ENCODE measurements around the gene RBM33.

Gene RBM33

DNA sequence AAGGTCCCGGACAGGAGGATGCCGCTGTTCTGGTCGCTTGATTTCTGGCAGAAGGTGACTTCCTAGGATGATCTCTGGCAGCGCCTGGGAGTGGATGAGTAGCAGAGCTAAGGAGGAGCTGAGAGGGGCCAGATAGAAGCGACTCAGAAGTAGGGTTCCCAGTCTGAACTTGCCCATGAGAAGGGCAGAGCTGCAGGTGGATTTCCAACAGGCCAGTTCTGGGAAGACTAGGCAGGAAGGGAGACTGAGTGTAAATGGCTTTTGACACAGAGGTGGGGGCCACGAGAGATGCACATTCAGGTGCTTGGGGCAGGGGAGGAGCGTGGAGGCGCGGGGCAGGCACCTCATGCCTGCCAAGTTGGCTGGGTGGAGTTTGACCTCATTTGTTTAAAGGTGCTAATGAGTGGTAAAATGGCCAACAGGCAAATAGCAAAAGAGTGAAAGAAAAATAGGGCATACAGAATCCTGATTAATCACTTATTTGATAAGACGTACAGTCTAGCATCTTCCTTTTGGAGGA is 109.0 kb downstream of the RBM33 start:
- Histone ChIP-seq H3K9me3 (ENCODE audit: control insufficient read depth, low read length) (peaks cover 5% of the 10 kb centered on the region), H3K27me3 (replicated peaks; ENCODE audit: control insufficient read depth, insufficient read depth, low read length) (no peaks in the 10 kb centered on the region), H3K36me3 (ENCODE audit: control insufficient read depth, insufficient read depth, low read length, severe bottlenecking) (no peaks in the 10 kb centered on the region), H3K9ac (ENCODE audit: low read length) (no peak overlapping the region), H3K4me1 (ENCODE audit: control insufficient read depth, insufficient read depth, low read length) (peaks cover 12% of the 10 kb centered on the region), H3K4me3 (ENCODE audit: low read length) (no peak overlapping the region)
- no peak for DNase-seq (ENCODE audit: low read depth)

DNA sequence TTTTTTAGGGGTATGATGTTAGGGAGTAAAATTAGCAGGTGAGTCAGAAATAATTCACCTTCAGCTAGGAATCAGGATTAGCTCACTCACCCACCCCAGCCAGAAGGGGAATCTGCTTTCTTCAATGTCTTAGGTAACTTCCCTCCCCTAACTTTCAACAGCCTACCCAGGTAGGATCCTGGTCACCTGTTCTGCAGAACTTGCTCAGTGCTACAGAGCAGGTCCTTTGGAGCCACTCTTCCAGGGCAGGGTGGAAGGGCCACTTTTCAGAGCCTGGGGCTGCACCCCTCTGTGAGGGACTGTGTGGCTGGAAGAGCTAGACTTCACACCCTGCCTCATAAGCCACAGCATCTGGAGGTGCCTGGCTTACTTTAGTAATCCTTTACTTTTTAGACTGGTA is 109.7 kb downstream of the RBM33 start:
- peaks cover 5% of the 10 kb centered on the region for H3K9me3 ChIP-seq (ENCODE audit: control insufficient read depth, low read length)
- no peak overlapping the region for H3K4me3 ChIP-seq (ENCODE audit: low read length)
- no peak for DNase-seq (ENCODE audit: low read depth)
- H3K9ac ChIP-seq (ENCODE audit: low read length), result no peak overlapping the region
- no peaks in the 10 kb centered on the region for H3K27me3 ChIP-seq (replicated peaks; ENCODE audit: control insufficient read depth, insufficient read depth, low read length)
- H3K4me1 ChIP-seq (ENCODE audit: control insufficient read depth, insufficient read depth, low read length), result peaks cover 12% of the 10 kb centered on the region
- H3K36me3 ChIP-seq (ENCODE audit: control insufficient read depth, insufficient read depth, low read length, severe bottlenecking), result no peaks in the 10 kb centered on the region

- Histone ChIP-seq H3K36me3 (ENCODE audit: control insufficient read depth, insufficient read depth, low read length, severe bottlenecking) (peaks cover 6% of the 10 kb centered on the region), H3K4me3 (ENCODE audit: low read length) (no peak overlapping the region)
- DNase-seq (ENCODE audit: low read depth), result no peak
These were observed 110.6 kb downstream of the RBM33 start for GRCh38 chr7:155755026-155755425.

GRCh38 chr7:155756322-155756721 is 111.9 kb downstream of the RBM33 start:
- peaks cover 13% of the 10 kb centered on the region for H3K4me1 ChIP-seq (ENCODE audit: control insufficient read depth, insufficient read depth, low read length)
- H3K36me3 ChIP-seq (ENCODE audit: control insufficient read depth, insufficient read depth, low read length, severe bottlenecking), result peaks cover 7% of the 10 kb centered on the region
- H3K9me3 ChIP-seq (ENCODE audit: control insufficient read depth, low read length), result peaks cover 5% of the 10 kb centered on the region
- no peaks in the 10 kb centered on the region for H3K27me3 ChIP-seq (replicated peaks; ENCODE audit: control insufficient read depth, insufficient read depth, low read length)
- no peak overlapping the region for H3K9ac ChIP-seq (ENCODE audit: low read length)
- no peak for DNase-seq (ENCODE audit: low read depth)
- no peak overlapping the region for H3K4me3 ChIP-seq (ENCODE audit: low read length)

More at GRCh38 chr7:155755026-155755425, 110.6 kb downstream of the RBM33 start:
- Histone ChIP-seq H3K9me3 (ENCODE audit: control insufficient read depth, low read length) (peaks cover 5% of the 10 kb centered on the region), H3K9ac (ENCODE audit: low read length) (no peak overlapping the region), H3K4me1 (ENCODE audit: control insufficient read depth, insufficient read depth, low read length) (peaks cover 12% of the 10 kb centered on the region), H3K27me3 (replicated peaks; ENCODE audit: control insufficient read depth, insufficient read depth, low read length) (no peaks in the 10 kb centered on the region)

GRCh38 chr7:155758348-155758747 is 113.9 kb downstream of the RBM33 start:
- Histone ChIP-seq H3K9me3 (ENCODE audit: control insufficient read depth, low read length) (peaks cover 5% of the 10 kb centered on the region), H3K9ac (ENCODE audit: low read length) (no peak overlapping the region), H3K36me3 (ENCODE audit: control insufficient read depth, insufficient read depth, low read length, severe bottlenecking) (peaks cover 7% of the 10 kb centered on the region), H3K27me3 (replicated peaks; ENCODE audit: control insufficient read depth, insufficient read depth, low read length) (no peaks in the 10 kb centered on the region), H3K4me1 (ENCODE audit: control insufficient read depth, insufficient read depth, low read length) (peaks cover 9% of the 10 kb centered on the region), H3K4me3 (ENCODE audit: low read length) (no peak overlapping the region)
- DNase-seq (ENCODE audit: low read depth), result no peak

DNA sequence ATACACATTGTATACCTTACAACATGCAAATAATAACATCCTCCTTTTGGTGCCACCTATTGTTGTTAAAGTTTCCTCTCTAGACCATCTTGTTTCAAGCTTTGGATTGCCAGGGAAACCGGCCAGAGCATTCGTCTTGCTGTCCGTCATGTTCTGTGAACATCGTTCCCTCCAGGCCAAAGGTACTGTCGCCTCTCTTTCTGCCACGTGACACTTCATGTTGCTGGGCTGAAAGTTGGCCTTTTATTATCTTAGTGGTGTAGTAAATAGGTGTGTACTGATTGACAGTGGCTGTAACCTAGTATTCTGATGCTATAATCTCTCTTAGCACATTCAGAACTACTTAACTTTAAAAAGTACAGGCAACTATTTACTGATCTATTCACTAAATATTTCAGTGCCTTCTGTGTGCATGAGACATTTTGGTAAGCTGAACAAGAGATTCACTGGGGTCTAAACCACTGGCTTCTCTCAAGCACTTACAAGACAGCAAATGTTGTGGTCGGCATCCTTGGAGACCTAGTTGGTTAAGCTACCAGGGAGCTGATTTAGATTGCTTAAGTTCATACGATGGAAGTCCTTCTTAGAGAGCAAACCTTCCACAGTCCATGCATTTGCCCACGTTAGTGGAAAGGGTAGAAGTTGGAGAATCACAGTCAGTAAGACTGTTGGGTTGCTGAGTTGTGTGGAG is 115.4 kb downstream of the RBM33 start:
- H3K36me3 ChIP-seq (ENCODE audit: control insufficient read depth, insufficient read depth, low read length, severe bottlenecking), result peaks cover 18% of the 10 kb centered on the region
- peaks cover 3% of the 10 kb centered on the region for H3K4me1 ChIP-seq (ENCODE audit: control insufficient read depth, insufficient read depth, low read length)
- no peak for DNase-seq (ENCODE audit: low read depth)
- no peak overlapping the region for H3K4me3 ChIP-seq (ENCODE audit: low read length)
- H3K9me3 ChIP-seq (ENCODE audit: control insufficient read depth, low read length), result peaks cover 5% of the 10 kb centered on the region
- no peak overlapping the region for H3K9ac ChIP-seq (ENCODE audit: low read length)
- no peaks in the 10 kb centered on the region for H3K27me3 ChIP-seq (replicated peaks; ENCODE audit: control insufficient read depth, insufficient read depth, low read length)

DNA sequence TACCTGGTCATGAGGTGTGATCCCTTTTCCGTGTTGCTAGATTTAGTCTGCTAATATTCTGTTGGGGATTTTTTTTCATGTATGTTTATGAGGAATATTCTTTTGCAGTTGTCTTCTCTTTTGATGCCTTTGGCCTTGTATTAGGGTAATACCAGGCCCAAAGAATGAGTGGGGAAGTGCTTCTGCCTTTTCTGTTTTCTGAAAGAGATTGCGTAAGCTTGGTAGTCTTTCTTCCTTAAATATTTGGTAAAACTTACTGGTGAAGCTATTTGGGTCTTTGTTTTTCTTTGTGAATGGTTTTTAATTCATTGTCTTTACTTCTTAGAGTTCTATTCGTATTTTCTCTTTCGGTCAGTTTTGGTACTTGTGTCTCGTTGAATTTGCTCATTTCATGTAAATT is 116.7 kb downstream of the RBM33 start:
- Histone ChIP-seq H3K9me3 (ENCODE audit: control insufficient read depth, low read length) (peaks cover 5% of the 10 kb centered on the region), H3K9ac (ENCODE audit: low read length) (no peak overlapping the region), H3K27me3 (replicated peaks; ENCODE audit: control insufficient read depth, insufficient read depth, low read length) (no peaks in the 10 kb centered on the region), H3K4me3 (ENCODE audit: low read length) (no peak overlapping the region), H3K4me1 (ENCODE audit: control insufficient read depth, insufficient read depth, low read length) (peaks cover 3% of the 10 kb centered on the region), H3K36me3 (ENCODE audit: control insufficient read depth, insufficient read depth, low read length, severe bottlenecking) (peaks cover 26% of the 10 kb centered on the region)
- peak; percentile 10 for DNase-seq (ENCODE audit: low read depth)

- no peaks in the 10 kb centered on the region for H3K27me3 ChIP-seq (replicated peaks; ENCODE audit: control insufficient read depth, insufficient read depth, low read length)
- peaks cover 3% of the 10 kb centered on the region for H3K4me1 ChIP-seq (ENCODE audit: control insufficient read depth, insufficient read depth, low read length)
- H3K9ac ChIP-seq (ENCODE audit: low read length), result no peak overlapping the region
- H3K9me3 ChIP-seq (ENCODE audit: control insufficient read depth, low read length), result peaks cover 5% of the 10 kb centered on the region
- DNase-seq (ENCODE audit: low read depth), result no peak
- H3K4me3 ChIP-seq (ENCODE audit: low read length), result no peak overlapping the region
- peaks cover 35% of the 10 kb centered on the region for H3K36me3 ChIP-seq (ENCODE audit: control insufficient read depth, insufficient read depth, low read length, severe bottlenecking)
These were observed 117.6 kb downstream of the RBM33 start for GRCh38 chr7:155762036-155762435.

DNA sequence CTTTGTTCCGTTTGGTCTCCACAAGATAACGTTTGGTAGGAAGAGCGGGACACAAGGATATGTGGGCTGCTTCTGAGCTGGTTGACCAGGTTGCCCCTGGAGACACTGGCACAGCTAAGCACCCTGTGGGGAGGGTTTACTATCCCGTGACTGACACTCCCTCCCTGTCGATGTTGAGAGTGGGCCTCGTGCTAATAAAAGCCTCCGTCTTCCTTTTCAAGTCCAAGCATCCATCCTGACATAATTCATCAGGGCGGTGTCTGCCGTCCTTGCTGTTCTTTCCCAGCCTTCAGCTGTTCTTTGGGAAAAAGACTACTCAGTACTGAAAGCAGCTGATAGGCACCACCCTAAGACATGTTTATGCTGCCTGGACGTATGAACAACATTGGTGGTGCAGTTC is 118.2 kb downstream of the RBM33 start:
- Histone ChIP-seq H3K9me3 (ENCODE audit: control insufficient read depth, low read length) (peaks cover 3% of the 10 kb centered on the region), H3K27me3 (replicated peaks; ENCODE audit: control insufficient read depth, insufficient read depth, low read length) (no peaks in the 10 kb centered on the region), H3K9ac (ENCODE audit: low read length) (no peak overlapping the region), H3K36me3 (ENCODE audit: control insufficient read depth, insufficient read depth, low read length, severe bottlenecking) (peaks cover 41% of the 10 kb centered on the region), H3K4me1 (ENCODE audit: control insufficient read depth, insufficient read depth, low read length) (peaks cover 3% of the 10 kb centered on the region), H3K4me3 (ENCODE audit: low read length) (no peak overlapping the region)
- no peak for DNase-seq (ENCODE audit: low read depth)

GRCh38 chr7:155763122-155763521 is 118.7 kb downstream of the RBM33 start:
- no peak for DNase-seq (ENCODE audit: low read depth)
- peaks cover 3% of the 10 kb centered on the region for H3K4me1 ChIP-seq (ENCODE audit: control insufficient read depth, insufficient read depth, low read length)
- H3K36me3 ChIP-seq (ENCODE audit: control insufficient read depth, insufficient read depth, low read length, severe bottlenecking), result peaks cover 46% of the 10 kb centered on the region
- no peaks in the 10 kb centered on the region for H3K27me3 ChIP-seq (replicated peaks; ENCODE audit: control insufficient read depth, insufficient read depth, low read length)
- no peak overlapping the region for H3K9ac ChIP-seq (ENCODE audit: low read length)
- no peak overlapping the region for H3K4me3 ChIP-seq (ENCODE audit: low read length)
- H3K9me3 ChIP-seq (ENCODE audit: control insufficient read depth, low read length), result no peaks in the 10 kb centered on the region

DNA sequence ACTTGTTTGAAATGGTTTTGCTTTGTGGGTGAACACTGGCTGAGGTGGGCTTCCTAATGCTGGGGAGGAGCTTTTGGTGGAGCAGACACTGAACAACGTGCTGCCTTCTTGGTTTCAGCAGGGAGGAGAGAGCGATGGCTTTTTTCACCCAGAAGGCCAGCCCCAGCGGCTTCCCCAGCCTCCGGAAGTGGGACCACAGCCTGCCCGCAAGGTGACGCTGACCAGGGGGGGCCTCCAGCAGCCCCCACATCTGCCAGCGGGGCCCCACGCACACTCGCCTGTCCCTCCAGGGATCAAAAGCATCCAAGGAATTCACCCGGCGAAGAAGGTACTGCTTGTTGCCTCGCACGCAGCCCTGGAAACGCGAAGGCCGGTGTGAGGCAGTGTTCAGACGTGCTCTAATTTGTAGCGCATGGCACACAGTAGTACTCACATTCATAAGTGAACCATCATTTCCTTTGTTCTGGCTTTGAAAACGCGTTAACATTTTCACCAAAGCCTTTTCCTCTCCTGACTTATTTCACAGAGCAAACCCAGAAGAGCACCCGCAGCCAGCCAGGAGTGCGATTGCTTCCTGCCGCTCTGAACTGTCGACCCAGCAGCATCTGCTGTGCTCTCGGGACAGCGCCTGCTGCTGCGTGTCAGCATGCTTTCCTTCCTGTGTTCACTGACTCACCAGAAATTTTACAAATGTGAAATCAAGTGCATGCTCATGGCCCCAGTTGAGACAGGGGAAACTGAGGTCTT is 119.4 kb downstream of the RBM33 start:
- no peak overlapping the region for H3K4me3 ChIP-seq (ENCODE audit: low read length)
- no peaks in the 10 kb centered on the region for H3K27me3 ChIP-seq (replicated peaks; ENCODE audit: control insufficient read depth, insufficient read depth, low read length)
- H3K4me1 ChIP-seq (ENCODE audit: control insufficient read depth, insufficient read depth, low read length), result peaks cover 3% of the 10 kb centered on the region
- H3K9ac ChIP-seq (ENCODE audit: low read length), result no peak overlapping the region
- H3K9me3 ChIP-seq (ENCODE audit: control insufficient read depth, low read length), result no peaks in the 10 kb centered on the region
- peak; percentile 37 for DNase-seq (ENCODE audit: low read depth)
- H3K36me3 ChIP-seq (ENCODE audit: control insufficient read depth, insufficient read depth, low read length, severe bottlenecking), result peaks cover 48% of the 10 kb centered on the region

Data from adipocyte (in vitro differentiated cells).